ENCODE results near the gene LGMN.
"Not testable (repeated sequence)": the region's sequence is repeated elsewhere in the genome, so short reads cannot be mapped to it uniquely, and the experiment has no call there.

LGMN gene

DNA sequence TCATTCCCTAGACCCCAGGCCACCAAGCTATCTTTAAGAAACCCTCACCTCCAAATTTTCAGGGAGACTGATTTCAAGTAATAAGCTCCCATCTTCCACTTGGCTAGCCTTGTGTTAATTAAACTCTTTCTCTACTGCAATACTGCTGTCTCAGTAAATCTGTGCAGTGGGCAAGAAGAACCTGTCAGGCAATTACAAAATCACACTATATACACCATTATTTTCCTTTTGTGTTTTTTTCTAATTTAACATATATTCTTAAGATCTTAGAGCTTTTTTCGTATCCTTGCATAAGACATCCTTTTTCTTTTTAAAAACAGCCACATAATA is 38.0 kb upstream of the LGMN start:
- TF ChIP-seq, protein P1, sequence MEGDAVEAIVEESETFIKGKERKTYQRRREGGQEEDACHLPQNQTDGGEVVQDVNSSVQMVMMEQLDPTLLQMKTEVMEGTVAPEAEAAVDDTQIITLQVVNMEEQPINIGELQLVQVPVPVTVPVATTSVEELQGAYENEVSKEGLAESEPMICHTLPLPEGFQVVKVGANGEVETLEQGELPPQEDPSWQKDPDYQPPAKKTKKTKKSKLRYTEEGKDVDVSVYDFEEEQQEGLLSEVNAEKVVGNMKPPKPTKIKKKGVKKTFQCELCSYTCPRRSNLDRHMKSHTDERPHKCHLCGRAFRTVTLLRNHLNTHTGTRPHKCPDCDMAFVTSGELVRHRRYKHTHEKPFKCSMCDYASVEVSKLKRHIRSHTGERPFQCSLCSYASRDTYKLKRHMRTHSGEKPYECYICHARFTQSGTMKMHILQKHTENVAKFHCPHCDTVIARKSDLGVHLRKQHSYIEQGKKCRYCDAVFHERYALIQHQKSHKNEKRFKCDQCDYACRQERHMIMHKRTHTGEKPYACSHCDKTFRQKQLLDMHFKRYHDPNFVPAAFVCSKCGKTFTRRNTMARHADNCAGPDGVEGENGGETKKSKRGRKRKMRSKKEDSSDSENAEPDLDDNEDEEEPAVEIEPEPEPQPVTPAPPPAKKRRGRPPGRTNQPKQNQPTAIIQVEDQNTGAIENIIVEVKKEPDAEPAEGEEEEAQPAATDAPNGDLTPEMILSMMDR (conservative IDR thresholded peaks at IDR 0.05), result no peak
- H3K27ac ChIP-seq, result no peak overlapping the region

DNA sequence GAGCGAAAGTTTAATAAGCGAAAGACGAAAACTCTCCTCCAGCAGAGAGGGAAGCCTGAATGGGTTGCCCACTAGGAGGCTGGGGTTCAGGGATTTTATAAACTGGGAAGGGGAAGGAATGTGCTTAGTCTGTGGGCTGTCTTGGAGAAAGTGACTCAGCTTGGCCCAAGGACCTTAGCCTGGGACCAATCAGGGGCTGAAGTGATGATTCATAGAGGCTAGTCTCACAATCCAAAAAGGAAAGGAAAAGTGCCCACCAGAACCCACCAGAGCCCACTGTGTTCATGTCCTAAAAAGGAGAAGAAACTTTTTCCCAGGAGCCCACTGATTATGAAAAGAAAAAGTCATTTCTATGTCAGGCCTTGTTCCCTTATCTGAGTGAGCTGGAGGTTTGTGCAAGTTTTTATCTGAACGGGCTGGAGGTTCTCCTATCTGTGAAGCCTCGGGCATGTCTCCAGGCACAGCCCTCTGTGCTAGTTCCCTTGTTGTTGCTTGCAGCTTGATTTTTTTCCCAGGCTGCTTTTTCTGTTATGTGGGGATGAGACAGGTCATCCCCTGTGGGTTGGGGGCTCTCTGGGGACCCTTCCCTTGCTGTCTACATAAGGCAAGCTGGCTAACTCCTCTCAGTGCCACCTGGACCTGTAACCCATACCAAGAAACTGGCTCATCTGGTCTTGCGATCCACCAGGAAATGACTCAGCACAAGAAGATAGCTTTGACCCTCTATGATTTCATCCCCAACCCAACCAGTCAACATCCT is 37.4 kb upstream of the LGMN start:
- H3K27ac ChIP-seq, result no peak overlapping the region
- TF ChIP-seq, protein P1 (conservative IDR thresholded peaks at IDR 0.05), result no peak

DNA sequence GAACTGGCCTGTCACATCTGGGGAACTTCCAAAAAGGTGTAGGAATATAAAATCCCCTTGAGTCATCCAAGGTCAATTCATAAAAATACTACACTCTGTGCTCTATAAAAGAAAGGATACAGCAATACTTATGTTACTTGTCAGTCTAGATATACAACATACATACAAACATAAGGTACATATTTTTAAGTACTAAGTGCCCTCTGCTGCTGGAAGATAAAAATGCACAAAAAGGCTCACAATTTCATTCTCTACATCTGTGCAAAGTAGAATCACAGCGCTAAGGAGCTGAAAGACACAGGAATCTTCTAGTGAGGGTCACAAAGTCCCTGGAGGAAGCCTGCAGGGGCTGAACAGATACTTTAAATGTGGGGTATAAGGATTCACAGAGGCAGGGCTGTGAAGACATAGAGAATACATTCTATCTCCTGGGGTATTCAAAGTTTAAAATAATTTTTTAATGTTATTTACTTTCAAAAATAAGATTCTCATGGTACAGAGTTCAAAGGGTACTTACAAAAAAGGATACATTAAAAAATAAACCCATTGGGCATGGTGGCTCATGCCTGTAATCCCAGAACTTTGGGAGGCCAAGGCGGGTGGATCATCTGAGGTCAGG is 35.5 kb upstream of the LGMN start:
- TF ChIP-seq, protein P1 (conservative IDR thresholded peaks at IDR 0.05), result peak; percentile 74

DNA sequence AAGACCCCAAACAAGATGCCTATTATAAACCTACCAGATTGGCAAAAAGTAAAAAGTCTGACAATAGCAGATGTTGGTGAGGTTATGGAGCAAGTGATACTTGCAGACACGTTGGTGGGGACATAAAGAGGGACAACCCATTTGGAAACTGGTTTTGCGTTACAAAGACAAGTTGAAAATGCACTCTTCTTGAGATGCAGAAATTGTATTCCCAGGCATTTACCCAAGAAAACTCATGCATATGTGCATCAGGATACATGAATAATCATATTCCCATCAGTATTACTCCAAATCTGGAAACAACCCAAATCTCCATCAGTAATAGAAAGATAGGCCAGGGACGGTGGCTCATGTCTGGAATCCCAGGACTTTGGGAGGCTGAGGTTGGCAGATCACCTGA is 32.9 kb upstream of the LGMN start:
- no peak overlapping the region for H3K27ac ChIP-seq
- TF ChIP-seq, protein P1 (conservative IDR thresholded peaks at IDR 0.05), result no peak

More for the DNA sequence above, 35.5 kb upstream of the LGMN start:
- peak overlapping the region; percentile 71 for H3K27ac ChIP-seq

DNA sequence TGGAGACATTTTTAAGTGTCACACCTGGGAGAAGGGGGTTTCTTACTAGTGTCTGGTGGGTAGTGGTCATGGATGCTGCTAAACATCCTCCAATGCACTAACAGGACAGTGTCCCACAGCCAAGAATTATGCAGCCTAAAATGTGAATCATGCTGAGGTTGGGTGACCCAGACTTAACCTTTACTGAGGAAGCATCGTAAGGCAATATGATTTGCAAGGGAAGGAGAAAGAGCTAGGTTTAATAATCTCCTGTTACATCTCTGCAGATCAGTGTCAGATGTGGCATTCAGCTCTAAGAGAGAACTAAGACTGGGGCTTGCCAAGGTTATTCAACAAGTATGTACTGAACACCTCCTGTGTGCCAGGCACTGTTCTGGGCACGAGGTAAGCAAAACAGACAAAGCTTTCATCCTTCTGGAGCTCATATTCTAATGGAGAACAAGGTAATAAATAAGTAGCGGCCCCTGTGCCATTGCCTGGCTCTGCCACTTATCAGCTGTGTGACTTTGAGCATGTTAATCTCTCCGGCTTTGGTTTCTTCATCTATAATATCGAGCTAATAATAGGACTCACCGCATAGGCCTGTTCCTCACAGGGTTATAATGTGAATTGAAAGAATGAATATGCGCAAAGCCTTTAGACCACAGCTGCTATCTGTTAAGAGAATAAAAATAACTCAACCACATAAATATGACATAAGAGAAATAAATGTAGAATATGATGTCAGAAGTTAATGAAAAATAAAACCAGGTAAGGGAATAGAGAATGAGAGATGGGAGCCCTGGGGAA is 32.2 kb upstream of the LGMN start:
- TF ChIP-seq, protein P1 (conservative IDR thresholded peaks at IDR 0.05), result no peak
- H3K27ac ChIP-seq, result no peak overlapping the region

DNA sequence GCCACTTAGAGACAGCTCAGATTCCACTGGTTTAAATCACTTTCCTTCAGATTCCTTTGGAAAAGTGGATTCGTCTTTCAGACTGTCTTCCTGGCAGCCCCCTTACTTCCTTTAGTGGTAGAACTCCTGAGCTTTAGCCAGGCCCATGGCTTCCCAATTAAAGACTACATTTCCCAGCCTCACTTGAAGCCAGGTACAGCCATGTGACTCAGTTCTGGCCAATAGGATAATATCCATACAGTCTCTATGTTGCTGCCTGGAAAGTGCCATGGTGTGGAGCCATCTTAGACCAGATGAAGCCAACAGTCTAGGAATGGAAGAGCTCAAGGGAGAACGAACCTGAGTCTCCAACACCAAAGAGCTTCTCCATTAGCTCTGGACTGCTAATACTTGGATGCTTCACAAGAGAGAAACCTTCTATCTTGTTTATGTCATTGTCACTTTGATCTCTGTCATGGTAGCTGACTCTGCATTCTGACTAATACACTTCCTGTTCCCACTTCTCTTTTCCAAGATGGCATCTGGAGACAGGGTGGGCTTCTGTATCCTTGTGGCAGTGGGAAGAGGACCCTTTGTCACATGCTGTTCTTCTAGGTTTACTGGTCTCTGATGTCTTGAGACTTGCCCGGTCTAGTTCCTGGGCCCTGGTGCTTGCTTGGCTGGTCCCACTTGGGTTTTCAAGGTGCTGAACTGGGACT is 30.6 kb upstream of the LGMN start:
- H3K27ac ChIP-seq, result not testable (repeated sequence)

DNA sequence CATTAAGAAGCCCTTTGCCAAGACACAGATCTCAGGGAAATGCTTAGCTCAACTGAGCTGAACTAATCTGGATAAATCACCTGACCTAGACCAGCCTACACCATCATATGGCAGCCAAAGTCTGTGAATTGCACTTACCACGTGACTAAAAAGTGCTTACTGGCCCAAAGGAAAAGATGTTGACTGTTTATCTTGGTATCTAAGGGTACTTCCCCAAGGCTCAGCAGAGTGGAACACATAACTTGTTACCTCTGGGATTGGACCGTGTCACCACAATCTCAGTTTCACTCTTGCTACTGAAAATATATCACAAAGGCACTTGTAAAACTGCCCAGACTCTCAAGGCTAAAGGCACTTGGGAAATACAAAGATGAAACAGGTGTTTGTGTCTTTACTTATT is 26.9 kb upstream of the LGMN start:
- H3K27ac ChIP-seq, result not testable (repeated sequence)

DNA sequence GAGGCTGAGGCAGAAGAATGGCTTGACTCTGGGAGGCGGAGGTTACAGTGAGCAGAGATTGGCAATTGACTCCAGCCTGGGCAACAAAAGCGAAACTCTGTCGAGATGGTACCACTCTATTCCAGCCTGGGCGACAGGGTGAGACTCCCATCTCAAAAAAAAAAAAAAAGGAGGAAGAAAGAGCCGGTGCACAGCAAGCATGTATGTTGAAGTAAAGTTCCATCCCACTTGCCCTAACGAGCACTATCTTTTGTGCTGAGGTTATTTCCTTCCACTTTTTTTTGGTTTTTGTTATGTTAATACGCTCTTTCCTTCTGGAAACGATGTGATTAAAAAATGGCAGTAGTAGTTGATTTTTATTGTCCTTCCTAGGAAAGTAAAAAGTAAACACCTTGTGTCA is 26.1 kb upstream of the LGMN start:
- TF ChIP-seq, protein P1 (conservative IDR thresholded peaks at IDR 0.05), result no peak
- H3K27ac ChIP-seq, result no peak overlapping the region
